ENCODE results near the gene SETDB1. TPM values are rescaled to one million over a fixed set of nuclear protein-coding genes. Genes with fewer than 3 reads are reported as not detected.

The SETDB1 gene
- total and polyA plus RNA-seq, 5 donors from 2014 or later = 9.4 to 48.7 (median 12.6) TPM

DNA sequence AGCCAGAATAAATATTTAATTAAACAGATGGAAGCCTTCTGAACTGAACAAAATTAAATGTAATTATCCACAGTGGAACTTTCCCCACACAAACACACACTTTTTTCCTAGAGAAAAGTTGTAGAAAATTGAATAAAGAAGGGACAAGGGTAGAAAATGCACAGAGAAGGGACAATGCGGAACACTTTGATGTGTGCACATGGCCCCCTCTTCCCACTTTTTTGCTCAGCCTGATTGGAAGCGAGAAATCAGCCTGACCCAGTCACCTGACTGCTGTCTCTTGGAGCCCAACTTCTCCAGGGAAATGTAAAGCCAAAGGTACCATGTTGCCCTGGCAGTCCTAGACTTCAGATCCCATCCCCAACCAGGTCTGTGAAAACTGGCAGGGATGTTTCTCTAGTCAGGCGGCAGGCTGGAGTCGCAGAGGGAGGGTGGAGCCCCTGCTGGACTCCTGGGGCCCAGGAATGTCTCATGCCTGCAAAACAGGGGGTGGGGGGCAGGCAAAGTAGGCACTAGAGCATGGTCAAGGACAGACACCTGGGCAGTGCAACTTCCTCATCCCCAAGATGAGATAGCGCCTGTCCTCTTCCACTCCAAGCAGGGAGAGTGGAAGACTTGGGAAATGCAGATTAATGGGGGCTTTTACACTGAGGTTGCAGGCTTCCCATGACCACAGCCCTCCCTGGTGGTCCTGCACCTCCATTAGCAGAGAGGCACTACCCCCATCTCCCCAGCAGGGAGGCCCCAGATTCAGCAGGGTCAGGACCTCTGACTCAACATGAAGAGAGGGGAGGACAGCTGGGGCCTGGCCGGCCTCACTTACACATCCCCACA, 45.6 kb downstream of the SETDB1 start:
- Mint-ChIP-seq H3K36me3 (peaks cover 18% of the 10 kb centered on the region), H3K4me3 (peak overlapping the region; percentile 90 to 96 (median 91)), H3K27me3 (no peaks in the 10 kb centered on the region), H3K27ac (peak overlapping the region; percentile 48 to 88 (median 87)), H3K4me1 (peaks cover 14 to 64% (median 48%) of the 10 kb centered on the region in 4 donors), H3K9me3 (no peaks in the 10 kb centered on the region)
- H3K36me3 ChIP-seq (ENCODE audit: control insufficient read depth, insufficient read depth, low read length) = peaks cover 22% of the 10 kb centered on the region
- no peaks in the 10 kb centered on the region for H3K27me3 ChIP-seq (ENCODE audit: control insufficient read depth, insufficient read depth, low read length)
- H3K4me1 ChIP-seq (ENCODE audit: control insufficient read depth, insufficient read depth, low read length, poor library complexity, severe bottlenecking) = peaks cover 52% of the 10 kb centered on the region
- ATAC-seq (ENCODE audit: low read depth in 2 of 2) = no peak
- H3K27ac ChIP-seq (ENCODE audit: insufficient read depth, low read length, poor library complexity, severe bottlenecking) = peak overlapping the region; percentile 79
- DNase-seq = no peak
- no peaks in the 10 kb centered on the region for H3K9me3 ChIP-seq (ENCODE audit: control insufficient read depth in 2 of 2, low read length in 2 of 2)
- peak overlapping the region; percentile 82 for H3K4me3 ChIP-seq (ENCODE audit: low read depth, low read length)

DNA sequence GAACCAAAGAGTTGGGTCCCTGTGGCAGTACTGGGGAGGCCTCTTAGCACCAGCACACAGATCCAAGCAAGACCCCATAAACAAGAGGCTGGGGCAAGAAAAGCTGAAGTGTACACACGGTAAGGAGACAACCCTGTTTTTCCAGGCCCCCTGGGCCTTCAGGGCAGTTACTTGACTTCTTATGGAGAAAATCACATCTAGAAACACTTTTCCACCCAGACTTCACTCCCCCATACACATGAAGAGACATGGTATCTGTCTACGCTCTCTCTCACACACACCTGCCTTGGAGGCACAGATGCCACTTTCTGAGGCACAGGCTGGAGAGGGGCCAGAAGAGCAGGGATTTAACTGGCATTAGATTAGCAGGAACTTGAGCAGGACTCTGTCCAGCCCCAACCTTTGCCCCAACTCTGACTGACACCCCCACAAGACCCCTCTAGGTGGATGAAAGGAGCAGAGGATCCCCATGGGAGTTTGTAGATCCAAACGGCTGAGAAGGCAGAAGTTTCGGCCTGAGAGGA, 46.3 kb downstream of the SETDB1 start:
- Mint-ChIP-seq H3K4me1 (peaks cover 19 to 71% (median 54%) of the 10 kb centered on the region in 4 donors), H3K36me3 (peaks cover 12% of the 10 kb centered on the region), H3K4me3 (peak overlapping the region; percentile 90 to 96 (median 91)), H3K9me3 (no peaks in the 10 kb centered on the region), H3K27me3 (peaks cover 2% of the 10 kb centered on the region), H3K27ac (peak overlapping the region; percentile 87 to 92 (median 88))
- Histone ChIP-seq H3K4me1 (ENCODE audit: control insufficient read depth, insufficient read depth, low read length, poor library complexity, severe bottlenecking) (peaks cover 58% of the 10 kb centered on the region), H3K27me3 (ENCODE audit: control insufficient read depth, insufficient read depth, low read length) (no peaks in the 10 kb centered on the region), H3K4me3 (ENCODE audit: low read depth, low read length) (peak overlapping the region; percentile 82), H3K27ac (ENCODE audit: insufficient read depth, low read length, poor library complexity, severe bottlenecking) (peak overlapping the region; percentile 79), H3K9me3 (ENCODE audit: control insufficient read depth in 2 of 2, low read length in 2 of 2) (no peaks in the 10 kb centered on the region), H3K36me3 (ENCODE audit: control insufficient read depth, insufficient read depth, low read length) (peaks cover 15% of the 10 kb centered on the region)
- ATAC-seq (ENCODE audit: low read depth in 2 of 2) (no peak), DNase-seq (no peak)

DNA sequence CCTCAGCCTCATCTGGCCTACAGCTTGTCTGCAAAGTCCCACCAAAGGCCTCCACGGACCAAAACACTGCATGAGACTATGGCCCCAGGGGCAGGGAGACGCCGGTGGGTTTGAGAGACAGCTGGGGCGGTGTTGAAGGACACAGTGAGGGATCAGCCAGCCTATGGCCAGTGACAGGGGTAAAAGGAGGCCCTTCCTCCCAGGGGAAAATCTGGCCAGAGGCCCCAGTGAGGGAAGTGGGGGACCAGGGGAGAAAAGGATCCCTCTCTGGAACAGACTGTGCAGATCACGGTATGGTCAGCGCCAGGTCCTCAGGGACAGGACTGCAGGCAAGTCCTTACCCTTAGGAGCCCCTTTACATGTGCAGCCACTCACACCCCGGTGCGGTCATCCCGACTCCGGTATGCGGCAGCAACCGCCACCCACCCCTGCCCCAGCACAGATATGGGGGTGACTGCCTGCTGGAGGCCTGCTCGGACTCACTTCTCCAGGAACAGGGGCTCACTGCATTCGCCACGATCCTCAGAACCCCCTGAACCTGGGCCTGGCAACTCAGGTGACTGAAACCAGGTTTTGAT, 47.2 kb downstream of the SETDB1 start:
- Mint-ChIP-seq H3K4me1 (peaks cover 20 to 75% (median 57%) of the 10 kb centered on the region in 4 donors), H3K36me3 (peaks cover 4% of the 10 kb centered on the region), H3K9me3 (no peaks in the 10 kb centered on the region), H3K27ac (peak overlapping the region; percentile 87 to 92 (median 88)), H3K4me3 (peak overlapping the region; percentile 90 to 96 (median 91)), H3K27me3 (peaks cover 4% of the 10 kb centered on the region)
- H3K27ac ChIP-seq (ENCODE audit: insufficient read depth, low read length, poor library complexity, severe bottlenecking) = peak overlapping the region; percentile 79
- H3K4me1 ChIP-seq (ENCODE audit: control insufficient read depth, insufficient read depth, low read length, poor library complexity, severe bottlenecking) = peaks cover 61% of the 10 kb centered on the region
- H3K9me3 ChIP-seq (ENCODE audit: control insufficient read depth in 2 of 2, low read length in 2 of 2) = no peaks in the 10 kb centered on the region
- ATAC-seq (ENCODE audit: low read depth in 2 of 2) (no peak), DNase-seq (no peak)
- peaks cover 7% of the 10 kb centered on the region for H3K36me3 ChIP-seq (ENCODE audit: control insufficient read depth, insufficient read depth, low read length)
- H3K4me3 ChIP-seq (ENCODE audit: low read depth, low read length) = peak overlapping the region; percentile 82
- H3K27me3 ChIP-seq (ENCODE audit: control insufficient read depth, insufficient read depth, low read length) = no peaks in the 10 kb centered on the region

- peaks cover 4% of the 10 kb centered on the region for H3K27me3 Mint-ChIP-seq
- H3K4me3 ChIP-seq (ENCODE audit: low read depth, low read length) = peak overlapping the region; percentile 82
These were observed 47.8 kb downstream of the SETDB1 start for GRCh38 chr1:150973836-150974579.

DNA sequence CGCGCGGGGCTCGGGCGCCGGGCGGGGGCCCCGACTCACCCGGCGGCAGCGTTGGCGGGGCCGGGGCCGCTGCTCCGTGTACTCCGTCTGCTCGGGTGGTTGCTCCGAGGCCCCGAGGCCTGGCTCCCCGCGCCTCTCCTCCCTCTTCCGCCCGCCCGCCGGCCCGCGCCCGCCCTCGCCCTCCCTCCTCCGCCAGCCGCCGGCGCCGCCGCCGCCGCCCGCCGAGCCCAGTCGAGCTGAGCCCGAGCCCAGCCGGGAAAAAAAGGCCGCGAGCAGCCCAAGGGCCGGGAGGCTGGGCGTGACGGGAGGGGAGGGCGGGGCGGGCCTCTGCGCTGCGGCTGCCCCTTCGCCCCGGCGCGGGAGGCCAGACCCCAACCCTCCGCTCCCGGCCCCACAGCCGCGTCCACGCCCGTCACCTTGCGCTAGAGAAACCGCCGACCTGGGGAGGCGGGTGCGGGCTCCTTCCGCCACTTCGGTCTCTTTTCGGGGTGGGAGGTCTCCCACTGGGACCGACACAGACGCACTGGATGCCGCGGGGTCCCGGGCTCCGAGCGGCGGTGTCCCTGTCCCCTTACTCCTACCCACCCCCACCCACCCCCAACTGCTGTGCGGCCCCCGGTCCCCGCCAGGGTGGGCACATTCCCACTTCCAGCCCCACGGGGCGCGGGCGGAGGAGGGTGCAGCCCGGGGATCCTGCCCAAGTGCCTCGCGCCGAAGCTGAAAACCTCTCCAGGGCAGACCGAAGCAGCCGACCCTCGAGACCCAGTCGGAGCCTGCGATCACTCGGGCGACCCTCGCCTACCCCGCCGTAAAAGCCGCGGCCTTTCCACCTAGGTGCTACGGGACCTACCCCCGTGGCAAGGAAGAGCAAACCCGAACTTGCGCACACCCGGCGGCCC, 48.7 kb downstream of the SETDB1 start, which contains the start of gene CERS2:
Gene CERS2 (minus strand): TSS at position 256 of the 899 bp plus-strand sequence. CDS start 5,745 bp downstream, outside the sequence.
- Histone ChIP-seq H3K27me3 (ENCODE audit: control insufficient read depth, insufficient read depth, low read length) (no peaks in the 10 kb centered on the region), H3K27ac (ENCODE audit: insufficient read depth, low read length, poor library complexity, severe bottlenecking) (peak within 1 kb of the TSS; percentile 79), H3K36me3 (ENCODE audit: control insufficient read depth, insufficient read depth, low read length) (no peaks in the 10 kb centered on the region), H3K4me1 (ENCODE audit: control insufficient read depth, insufficient read depth, low read length, poor library complexity, severe bottlenecking) (peaks cover 69% of the 10 kb centered on the region), H3K4me3 (ENCODE audit: low read depth, low read length) (peak within 1 kb of the TSS; percentile 82), H3K9me3 (ENCODE audit: control insufficient read depth in 2 of 2, low read length in 2 of 2) (no peaks in the 10 kb centered on the region)
- DNase-seq (peak; percentile 71 to 77 (median 74)), ATAC-seq (ENCODE audit: low read depth in 2 of 2) (peak; percentile 59 to 65)
- no peaks in the 10 kb centered on the region for H3K36me3 Mint-ChIP-seq
- peak within 1 kb of the TSS; percentile 85 to 88 (median 87) for H3K27ac Mint-ChIP-seq
- peaks cover 27 to 82% (median 61%) of the 10 kb centered on the region in 4 donors for H3K4me1 Mint-ChIP-seq
- H3K27me3 Mint-ChIP-seq = peaks cover 9% of the 10 kb centered on the region
- H3K4me3 Mint-ChIP-seq = peak within 1 kb of the TSS; percentile 90 to 96 (median 91)
- no peaks in the 10 kb centered on the region for H3K9me3 Mint-ChIP-seq

More at GRCh38 chr1:150973836-150974579, 47.8 kb downstream of the SETDB1 start:
- Mint-ChIP-seq H3K4me3 (peak overlapping the region; percentile 90 to 96 (median 91)), H3K4me1 (peaks cover 20 to 77% (median 58%) of the 10 kb centered on the region in 4 donors), H3K27ac (peak overlapping the region; percentile 20 to 88 (median 87)), H3K9me3 (no peaks in the 10 kb centered on the region), H3K36me3 (peaks cover under 1% of the 10 kb centered on the region)
- DNase-seq (peak; percentile 26 to 60 (median 27)), ATAC-seq (ENCODE audit: low read depth in 2 of 2) (peak; percentile 15 to 23)
- Histone ChIP-seq H3K27me3 (ENCODE audit: control insufficient read depth, insufficient read depth, low read length) (no peaks in the 10 kb centered on the region), H3K9me3 (ENCODE audit: control insufficient read depth in 2 of 2, low read length in 2 of 2) (no peaks in the 10 kb centered on the region), H3K27ac (ENCODE audit: insufficient read depth, low read length, poor library complexity, severe bottlenecking) (peak overlapping the region; percentile 79), H3K36me3 (ENCODE audit: control insufficient read depth, insufficient read depth, low read length) (peaks cover under 1% of the 10 kb centered on the region), H3K4me1 (ENCODE audit: control insufficient read depth, insufficient read depth, low read length, poor library complexity, severe bottlenecking) (peaks cover 65% of the 10 kb centered on the region)

- ATAC-seq (ENCODE audit: low read depth in 2 of 2) (no peak), DNase-seq (no peak)
- H3K9me3 Mint-ChIP-seq = no peaks in the 10 kb centered on the region
- peak overlapping the region in 2 of 3 donors; percentile 97 for H3K27ac Mint-ChIP-seq
- Histone ChIP-seq H3K27ac (ENCODE audit: insufficient read depth, low read length, poor library complexity, severe bottlenecking) (no peak overlapping the region), H3K27me3 (ENCODE audit: control insufficient read depth, insufficient read depth, low read length) (no peaks in the 10 kb centered on the region), H3K36me3 (ENCODE audit: control insufficient read depth, insufficient read depth, low read length) (no peaks in the 10 kb centered on the region), H3K9me3 (ENCODE audit: control insufficient read depth in 2 of 2, low read length in 2 of 2) (no peaks in the 10 kb centered on the region), H3K4me1 (ENCODE audit: control insufficient read depth, insufficient read depth, low read length, poor library complexity, severe bottlenecking) (peaks cover 61% of the 10 kb centered on the region), H3K4me3 (ENCODE audit: low read depth, low read length) (peak overlapping the region; percentile 55)
- no peaks in the 10 kb centered on the region for H3K36me3 Mint-ChIP-seq
- H3K4me3 Mint-ChIP-seq = peak overlapping the region; percentile 79 to 94 (median 88)
- H3K4me1 Mint-ChIP-seq = peaks cover 17 to 68% (median 49%) of the 10 kb centered on the region in 4 donors
- peaks cover 11% of the 10 kb centered on the region for H3K27me3 Mint-ChIP-seq
These were observed 50.2 kb downstream of the SETDB1 start for GRCh38 chr1:150976401-150976821.

Data from CD4-positive, CD25-positive, alpha-beta regulatory T cell (primary cell).